Measurements from ENCODE around the gene MAP3K9.

The MAP3K9 gene

DNA sequence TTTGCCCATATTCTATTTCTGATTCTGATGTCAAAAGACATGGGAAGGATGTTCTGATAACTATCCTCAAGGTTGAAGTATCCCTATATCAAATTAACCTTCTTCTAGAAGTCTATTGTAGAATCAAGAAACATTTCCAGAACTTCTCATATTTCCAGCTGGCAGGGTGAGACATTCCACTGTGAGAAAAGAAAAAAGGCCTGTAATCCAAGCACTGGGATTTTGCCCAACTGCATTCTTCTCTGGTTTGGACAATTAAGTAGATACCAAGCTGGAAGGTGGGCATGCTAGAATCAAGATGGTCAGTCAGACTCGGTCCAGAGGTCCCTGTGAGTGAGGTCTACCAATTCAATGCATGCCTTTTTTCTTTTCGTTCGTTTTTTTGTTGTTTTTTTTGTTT lies 60.9 kb downstream of the MAP3K9 start:
- no peak for ATAC-seq
- TF ChIP-seq, protein P1, sequence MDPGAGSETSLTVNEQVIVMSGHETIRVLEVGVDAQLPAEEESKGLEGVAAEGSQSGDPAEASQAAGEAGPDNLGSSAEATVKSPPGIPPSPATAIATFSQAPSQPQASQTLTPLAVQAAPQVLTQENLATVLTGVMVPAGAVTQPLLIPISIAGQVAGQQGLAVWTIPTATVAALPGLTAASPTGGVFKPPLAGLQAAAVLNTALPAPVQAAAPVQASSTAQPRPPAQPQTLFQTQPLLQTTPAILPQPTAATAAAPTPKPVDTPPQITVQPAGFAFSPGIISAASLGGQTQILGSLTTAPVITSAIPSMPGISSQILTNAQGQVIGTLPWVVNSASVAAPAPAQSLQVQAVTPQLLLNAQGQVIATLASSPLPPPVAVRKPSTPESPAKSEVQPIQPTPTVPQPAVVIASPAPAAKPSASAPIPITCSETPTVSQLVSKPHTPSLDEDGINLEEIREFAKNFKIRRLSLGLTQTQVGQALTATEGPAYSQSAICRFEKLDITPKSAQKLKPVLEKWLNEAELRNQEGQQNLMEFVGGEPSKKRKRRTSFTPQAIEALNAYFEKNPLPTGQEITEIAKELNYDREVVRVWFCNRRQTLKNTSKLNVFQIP (CRISPR knock-in tag; IDR thresholded peaks at IDR 0.05; ENCODE audit: borderline replicate concordance, low read depth) = no peak
- TF ChIP-seq BACH2 (CRISPR knock-in tag; IDR thresholded peaks at IDR 0.05; ENCODE audit: borderline replicate concordance) (no peak), RARB (CRISPR knock-in tag; IDR thresholded peaks at IDR 0.05) (no peak), ARNTL (CRISPR knock-in tag; IDR thresholded peaks at IDR 0.05; ENCODE audit: borderline replicate concordance, low read depth) (no peak), SNAI2 (CRISPR knock-in tag; IDR thresholded peaks at IDR 0.05) (no peak), ISL1 (CRISPR knock-in tag; IDR thresholded peaks at IDR 0.05) (no peak), CSDC2 (CRISPR knock-in tag; IDR thresholded peaks at IDR 0.05) (no peak), TCF4 (CRISPR knock-in tag; IDR thresholded peaks at IDR 0.05; ENCODE audit: borderline replicate concordance) (no peak), GLIS3 (CRISPR knock-in tag; IDR thresholded peaks at IDR 0.05) (no peak), ZNF565 (CRISPR knock-in tag; conservative IDR thresholded peaks at IDR 0.05; ENCODE audit: low read depth) (no peak), OSR1 (CRISPR knock-in tag; IDR thresholded peaks at IDR 0.05) (no peak)
- TF ChIP-seq, protein P2, sequence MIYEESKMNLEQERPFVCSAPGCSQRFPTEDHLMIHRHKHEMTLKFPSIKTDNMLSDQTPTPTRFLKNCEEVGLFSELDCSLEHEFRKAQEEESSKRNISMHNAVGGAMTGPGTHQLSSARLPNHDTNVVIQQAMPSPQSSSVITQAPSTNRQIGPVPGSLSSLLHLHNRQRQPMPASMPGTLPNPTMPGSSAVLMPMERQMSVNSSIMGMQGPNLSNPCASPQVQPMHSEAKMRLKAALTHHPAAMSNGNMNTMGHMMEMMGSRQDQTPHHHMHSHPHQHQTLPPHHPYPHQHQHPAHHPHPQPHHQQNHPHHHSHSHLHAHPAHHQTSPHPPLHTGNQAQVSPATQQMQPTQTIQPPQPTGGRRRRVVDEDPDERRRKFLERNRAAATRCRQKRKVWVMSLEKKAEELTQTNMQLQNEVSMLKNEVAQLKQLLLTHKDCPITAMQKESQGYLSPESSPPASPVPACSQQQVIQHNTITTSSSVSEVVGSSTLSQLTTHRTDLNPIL (CRISPR knock-in tag; IDR thresholded peaks at IDR 0.05; ENCODE audit: low read depth) = no peak
- TF ChIP-seq, protein P3, sequence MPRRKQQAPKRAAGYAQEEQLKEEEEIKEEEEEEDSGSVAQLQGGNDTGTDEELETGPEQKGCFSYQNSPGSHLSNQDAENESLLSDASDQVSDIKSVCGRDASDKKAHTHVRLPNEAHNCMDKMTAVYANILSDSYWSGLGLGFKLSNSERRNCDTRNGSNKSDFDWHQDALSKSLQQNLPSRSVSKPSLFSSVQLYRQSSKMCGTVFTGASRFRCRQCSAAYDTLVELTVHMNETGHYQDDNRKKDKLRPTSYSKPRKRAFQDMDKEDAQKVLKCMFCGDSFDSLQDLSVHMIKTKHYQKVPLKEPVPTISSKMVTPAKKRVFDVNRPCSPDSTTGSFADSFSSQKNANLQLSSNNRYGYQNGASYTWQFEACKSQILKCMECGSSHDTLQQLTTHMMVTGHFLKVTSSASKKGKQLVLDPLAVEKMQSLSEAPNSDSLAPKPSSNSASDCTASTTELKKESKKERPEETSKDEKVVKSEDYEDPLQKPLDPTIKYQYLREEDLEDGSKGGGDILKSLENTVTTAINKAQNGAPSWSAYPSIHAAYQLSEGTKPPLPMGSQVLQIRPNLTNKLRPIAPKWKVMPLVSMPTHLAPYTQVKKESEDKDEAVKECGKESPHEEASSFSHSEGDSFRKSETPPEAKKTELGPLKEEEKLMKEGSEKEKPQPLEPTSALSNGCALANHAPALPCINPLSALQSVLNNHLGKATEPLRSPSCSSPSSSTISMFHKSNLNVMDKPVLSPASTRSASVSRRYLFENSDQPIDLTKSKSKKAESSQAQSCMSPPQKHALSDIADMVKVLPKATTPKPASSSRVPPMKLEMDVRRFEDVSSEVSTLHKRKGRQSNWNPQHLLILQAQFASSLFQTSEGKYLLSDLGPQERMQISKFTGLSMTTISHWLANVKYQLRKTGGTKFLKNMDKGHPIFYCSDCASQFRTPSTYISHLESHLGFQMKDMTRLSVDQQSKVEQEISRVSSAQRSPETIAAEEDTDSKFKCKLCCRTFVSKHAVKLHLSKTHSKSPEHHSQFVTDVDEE (CRISPR knock-in tag; IDR thresholded peaks at IDR 0.05) = no peak

DNA sequence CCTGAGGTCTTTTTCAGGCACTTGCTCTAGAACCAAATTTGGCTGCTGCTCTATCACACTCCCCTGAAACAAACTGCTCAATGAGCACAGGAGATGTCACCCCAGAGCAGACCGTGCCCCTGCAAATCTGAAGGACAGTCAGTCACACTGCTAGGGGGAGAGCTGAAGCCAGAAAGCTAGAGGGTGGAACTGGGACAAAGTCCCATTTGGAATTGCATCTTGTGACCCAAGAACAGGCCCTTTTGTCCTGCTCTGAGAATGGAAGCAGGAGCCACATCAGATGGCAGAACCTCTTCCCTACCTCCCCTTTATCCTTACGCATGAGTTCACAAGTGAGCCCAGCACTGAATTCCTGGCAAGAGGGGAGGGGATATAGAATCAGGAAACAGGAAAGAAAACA lies 64.7 kb downstream of the MAP3K9 start:
- no peak for ATAC-seq
- TF ChIP-seq ZFP3 (CRISPR knock-in tag; IDR thresholded peaks at IDR 0.05) = no peak
- TF ChIP-seq RARB (CRISPR knock-in tag; IDR thresholded peaks at IDR 0.05) = no peak
- no peak for TF ChIP-seq TCF4 (CRISPR knock-in tag; IDR thresholded peaks at IDR 0.05; ENCODE audit: borderline replicate concordance)
- TF ChIP-seq CSDC2 (CRISPR knock-in tag; IDR thresholded peaks at IDR 0.05) = no peak
- no peak for TF ChIP-seq ZFP30 (CRISPR knock-in tag; IDR thresholded peaks at IDR 0.05)
- TF ChIP-seq ZNF70 (CRISPR knock-in tag; IDR thresholded peaks at IDR 0.05) = no peak
- TF ChIP-seq PPARA (CRISPR knock-in tag; IDR thresholded peaks at IDR 0.05; ENCODE audit: borderline replicate concordance) = no peak
- TF ChIP-seq, protein P3 (CRISPR knock-in tag; IDR thresholded peaks at IDR 0.05) = no peak

DNA sequence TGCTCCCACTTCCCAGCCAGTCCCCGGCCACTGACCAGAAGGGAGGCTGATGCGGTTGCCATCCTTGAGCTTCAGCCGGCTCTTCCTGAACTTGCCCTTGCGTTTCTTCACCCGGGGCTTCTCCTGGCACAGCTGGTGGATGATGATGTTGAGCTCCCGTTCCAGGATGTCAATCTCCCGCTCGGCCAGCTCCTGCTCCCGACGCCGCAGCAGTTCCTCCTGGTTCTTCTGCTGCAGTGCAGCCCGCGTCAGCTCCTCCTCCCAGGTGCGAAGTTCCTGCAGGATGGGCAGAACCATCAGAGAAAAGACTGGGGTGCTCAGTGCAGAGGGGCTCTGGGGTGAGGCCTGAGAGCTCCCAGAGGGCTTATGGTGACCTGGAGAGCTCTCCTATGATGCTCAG lies 67.0 kb downstream of the MAP3K9 start:
- ATAC-seq = no peak
- TF ChIP-seq, protein P4, sequence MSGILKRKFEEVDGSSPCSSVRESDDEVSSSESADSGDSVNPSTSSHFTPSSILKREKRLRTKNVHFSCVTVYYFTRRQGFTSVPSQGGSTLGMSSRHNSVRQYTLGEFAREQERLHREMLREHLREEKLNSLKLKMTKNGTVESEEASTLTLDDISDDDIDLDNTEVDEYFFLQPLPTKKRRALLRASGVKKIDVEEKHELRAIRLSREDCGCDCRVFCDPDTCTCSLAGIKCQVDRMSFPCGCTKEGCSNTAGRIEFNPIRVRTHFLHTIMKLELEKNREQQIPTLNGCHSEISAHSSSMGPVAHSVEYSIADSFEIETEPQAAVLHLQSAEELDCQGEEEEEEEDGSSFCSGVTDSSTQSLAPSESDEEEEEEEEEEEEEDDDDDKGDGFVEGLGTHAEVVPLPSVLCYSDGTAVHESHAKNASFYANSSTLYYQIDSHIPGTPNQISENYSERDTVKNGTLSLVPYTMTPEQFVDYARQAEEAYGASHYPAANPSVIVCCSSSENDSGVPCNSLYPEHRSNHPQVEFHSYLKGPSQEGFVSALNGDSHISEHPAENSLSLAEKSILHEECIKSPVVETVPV (CRISPR knock-in tag; IDR thresholded peaks at IDR 0.05) = no peak
- TF ChIP-seq, protein P3 (CRISPR knock-in tag; IDR thresholded peaks at IDR 0.05) = no peak
- TF ChIP-seq SNAI2 (CRISPR knock-in tag; IDR thresholded peaks at IDR 0.05) (no peak), ZFP30 (CRISPR knock-in tag; IDR thresholded peaks at IDR 0.05) (no peak), ZNF8 (CRISPR knock-in tag; IDR thresholded peaks at IDR 0.05) (no peak), ZNF565 (CRISPR knock-in tag; conservative IDR thresholded peaks at IDR 0.05; ENCODE audit: low read depth) (no peak), GLIS3 (CRISPR knock-in tag; IDR thresholded peaks at IDR 0.05) (no peak), TOX (CRISPR knock-in tag; IDR thresholded peaks at IDR 0.05; ENCODE audit: borderline replicate concordance) (no peak), TCF4 (CRISPR knock-in tag; IDR thresholded peaks at IDR 0.05; ENCODE audit: borderline replicate concordance) (no peak), ZC3H10 (CRISPR knock-in tag; IDR thresholded peaks at IDR 0.05) (no peak)
- TF ChIP-seq, protein P5, sequence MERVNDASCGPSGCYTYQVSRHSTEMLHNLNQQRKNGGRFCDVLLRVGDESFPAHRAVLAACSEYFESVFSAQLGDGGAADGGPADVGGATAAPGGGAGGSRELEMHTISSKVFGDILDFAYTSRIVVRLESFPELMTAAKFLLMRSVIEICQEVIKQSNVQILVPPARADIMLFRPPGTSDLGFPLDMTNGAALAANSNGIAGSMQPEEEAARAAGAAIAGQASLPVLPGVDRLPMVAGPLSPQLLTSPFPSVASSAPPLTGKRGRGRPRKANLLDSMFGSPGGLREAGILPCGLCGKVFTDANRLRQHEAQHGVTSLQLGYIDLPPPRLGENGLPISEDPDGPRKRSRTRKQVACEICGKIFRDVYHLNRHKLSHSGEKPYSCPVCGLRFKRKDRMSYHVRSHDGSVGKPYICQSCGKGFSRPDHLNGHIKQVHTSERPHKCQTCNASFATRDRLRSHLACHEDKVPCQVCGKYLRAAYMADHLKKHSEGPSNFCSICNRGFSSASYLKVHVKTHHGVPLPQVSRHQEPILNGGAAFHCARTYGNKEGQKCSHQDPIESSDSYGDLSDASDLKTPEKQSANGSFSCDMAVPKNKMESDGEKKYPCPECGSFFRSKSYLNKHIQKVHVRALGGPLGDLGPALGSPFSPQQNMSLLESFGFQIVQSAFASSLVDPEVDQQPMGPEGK (CRISPR knock-in tag; IDR thresholded peaks at IDR 0.05; ENCODE audit: borderline replicate concordance) = no peak
